HG02759 (cell line): ENCODE data around the gene GABRG3.

Experiments
- ATAC-seq: cut with Tn5 transposase; IDR thresholded peaks from one replicate; pipeline ENCODE4 v1.9.1; 2021; ENCODE audit warnings: mild to moderate bottlenecking, moderate library complexity; ENCODE audit not compliant: unreplicated experiment

Gene GABRG3

DNA sequence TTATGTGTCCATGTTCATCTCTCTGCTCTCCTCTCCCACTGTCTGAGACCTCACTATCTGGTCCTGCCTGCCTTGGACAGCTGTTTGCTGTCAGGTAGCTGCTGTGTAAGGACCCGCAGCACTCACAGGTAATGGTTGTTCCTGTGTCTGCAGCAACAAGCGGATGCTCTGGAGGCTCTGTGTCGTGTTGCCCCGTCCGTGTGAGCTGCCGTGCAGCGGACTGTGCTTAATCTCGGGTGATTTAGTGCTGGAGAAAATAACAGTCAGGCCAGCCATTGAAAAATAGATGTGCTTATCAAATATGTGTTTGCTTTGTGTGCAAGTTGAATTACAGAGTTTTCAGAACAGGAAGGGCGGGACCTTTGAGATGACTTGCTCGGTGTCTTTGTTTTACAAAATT, 121.4 kb downstream of the GABRG3 start:
- no peak for ATAC-seq

DNA sequence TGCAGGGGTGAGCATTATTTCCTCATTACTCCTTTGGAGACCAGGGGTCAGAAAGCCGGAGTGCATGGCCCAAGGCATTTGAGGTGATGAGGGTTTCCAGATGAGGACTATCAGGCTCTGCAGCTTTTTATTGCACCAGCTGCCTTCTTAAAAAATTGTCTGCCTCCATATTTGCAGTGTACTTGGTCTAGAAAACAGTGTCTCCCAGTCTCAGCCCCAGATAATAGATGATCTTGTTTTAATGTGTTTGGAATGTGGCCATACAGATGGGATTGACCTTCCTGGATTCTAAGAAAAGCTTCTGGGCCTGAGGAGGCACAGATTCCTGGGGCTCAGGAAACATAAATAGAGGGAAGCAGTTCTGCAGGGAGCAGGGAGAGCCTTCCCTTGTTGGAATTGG, 123.3 kb downstream of the GABRG3 start:
- no peak for ATAC-seq

DNA sequence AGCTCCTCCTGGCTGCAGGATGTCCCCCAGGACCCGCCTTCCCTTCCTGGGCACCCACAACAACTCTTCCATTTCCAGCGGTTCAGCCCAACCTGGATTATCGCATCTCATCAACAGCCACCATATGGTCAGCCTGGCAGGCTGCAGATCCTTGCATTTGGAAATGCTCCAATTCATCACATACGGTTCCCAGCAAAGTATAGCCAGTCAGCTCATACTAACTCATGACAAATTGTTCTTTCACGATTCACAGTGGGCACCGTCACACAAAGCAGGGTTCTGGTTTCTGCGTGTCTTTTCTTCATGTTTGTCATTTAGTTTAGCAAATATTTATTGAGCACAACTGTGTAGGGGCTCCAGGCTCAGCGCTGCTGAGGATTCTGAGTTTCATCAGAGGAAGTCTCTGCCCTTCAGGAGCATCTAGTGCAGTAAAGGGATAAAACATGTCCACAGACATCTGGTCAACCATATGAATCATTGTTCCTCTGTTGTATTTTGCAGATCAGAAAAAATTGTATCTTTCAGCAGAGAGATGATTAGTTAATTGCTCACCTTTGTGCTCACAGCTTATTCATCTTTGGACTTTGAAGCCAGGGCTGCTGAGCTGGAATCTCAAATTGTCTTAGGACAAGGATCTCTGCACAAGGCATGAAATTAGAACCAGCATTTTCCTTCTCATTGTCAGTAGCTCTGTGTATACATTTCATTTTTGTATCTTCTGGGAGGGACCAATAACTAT, 125.1 kb downstream of the GABRG3 start:
- ATAC-seq, result no peak

DNA sequence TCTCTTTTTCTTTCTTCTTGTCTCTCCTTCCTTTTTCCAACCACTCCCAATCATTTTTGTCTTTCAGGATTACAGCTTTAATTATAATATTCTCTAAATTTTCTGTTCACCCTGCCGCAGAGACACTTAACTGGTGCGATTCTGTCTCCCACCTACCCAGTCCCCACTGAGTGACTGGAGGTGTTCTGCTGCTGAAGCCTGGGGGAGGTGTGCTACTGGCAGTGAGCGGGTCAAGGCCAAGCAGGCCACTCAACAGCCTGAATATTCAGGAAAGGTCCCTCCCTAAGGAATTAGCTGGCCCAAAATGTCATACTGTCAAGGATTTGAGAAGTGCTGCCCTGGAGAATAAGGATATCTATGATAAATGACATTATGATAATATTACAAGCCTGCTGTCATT, 126.5 kb downstream of the GABRG3 start:
- no peak for ATAC-seq

DNA sequence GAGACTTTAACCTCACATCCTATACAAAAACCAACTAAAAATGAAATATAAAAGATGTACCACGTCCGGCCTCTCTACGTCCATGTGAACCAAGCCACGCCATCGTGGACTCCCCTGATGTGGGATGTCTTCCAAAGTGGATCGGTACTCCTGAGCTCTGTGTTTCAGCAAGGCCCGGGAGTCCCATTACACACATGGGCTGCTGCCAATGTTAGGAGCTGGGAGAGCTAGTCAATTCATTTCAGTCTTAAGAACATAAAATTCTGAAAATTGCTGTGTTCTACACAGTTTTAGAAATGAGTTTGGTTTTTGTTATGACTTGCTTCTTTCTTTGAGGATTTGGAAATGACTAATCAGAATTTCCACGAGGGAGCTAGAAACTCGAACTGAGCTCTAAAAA, 131.0 kb downstream of the GABRG3 start:
- no peak for ATAC-seq

DNA sequence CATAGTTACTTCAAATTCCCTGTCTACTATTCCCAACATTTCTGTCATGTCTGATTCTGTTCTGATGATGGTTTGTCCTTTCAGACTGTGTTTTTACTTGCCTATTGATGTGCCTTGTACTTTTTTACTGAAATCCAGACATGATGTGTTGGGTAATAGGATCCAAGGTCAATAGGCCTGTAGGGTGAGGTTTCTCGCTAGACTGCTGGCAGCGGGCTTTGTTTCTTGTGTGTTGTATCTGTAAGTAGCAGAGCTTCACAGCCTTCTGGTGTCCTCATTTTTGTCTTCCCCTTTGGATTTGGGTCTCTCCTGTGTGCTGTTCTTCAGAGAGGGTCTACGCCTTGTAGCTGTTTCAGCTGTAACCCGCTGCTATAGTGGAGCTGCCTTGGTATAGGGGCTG, 140.3 kb downstream of the GABRG3 start:
- ATAC-seq, result no peak

DNA sequence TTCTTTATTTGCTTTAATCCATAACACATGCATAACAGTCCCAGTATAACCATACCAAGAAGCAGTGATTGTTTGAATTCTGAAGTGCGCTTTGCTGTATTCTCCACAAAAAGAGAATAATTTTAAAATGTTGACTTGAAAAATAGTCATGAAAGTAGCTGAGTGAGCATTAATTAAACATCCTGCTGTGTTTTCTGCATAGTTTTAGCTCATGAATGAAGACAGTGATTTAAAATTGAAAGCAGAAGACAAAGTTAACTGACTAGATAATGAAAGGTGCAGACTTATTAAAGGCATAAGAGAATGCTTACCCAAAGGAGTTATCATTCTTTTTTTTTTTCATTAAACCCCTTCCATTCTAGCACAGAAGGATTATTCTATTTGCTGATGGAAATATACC, 143.5 kb downstream of the GABRG3 start:
- no peak for ATAC-seq

DNA sequence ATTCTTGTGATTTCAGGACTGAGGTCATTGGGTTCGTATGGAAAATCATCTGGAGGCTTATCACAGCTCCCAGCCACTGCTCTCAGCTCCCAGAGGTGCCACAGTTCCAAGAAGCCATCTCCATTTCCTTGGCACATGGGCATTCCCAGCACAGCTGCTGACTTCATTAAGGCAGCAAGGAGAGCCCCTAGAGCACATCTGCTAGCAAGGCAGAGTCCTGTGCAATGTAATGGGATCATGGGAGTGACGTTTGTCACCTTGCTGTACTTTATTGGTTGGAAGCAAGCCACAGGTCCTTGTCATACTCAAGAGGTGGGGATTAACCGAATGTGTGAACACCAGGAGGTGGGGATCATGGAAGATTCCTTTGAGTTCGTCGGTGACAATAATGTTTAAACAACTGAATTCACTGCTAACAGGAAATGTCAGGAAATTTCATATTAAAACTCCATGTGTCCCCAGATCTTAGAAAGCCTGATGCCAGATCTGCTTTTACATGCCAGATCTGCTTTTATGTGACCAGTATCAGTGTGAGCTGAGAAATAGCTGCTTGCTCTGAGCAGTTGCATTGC, 148.8 kb downstream of the GABRG3 start:
- no peak for ATAC-seq

DNA sequence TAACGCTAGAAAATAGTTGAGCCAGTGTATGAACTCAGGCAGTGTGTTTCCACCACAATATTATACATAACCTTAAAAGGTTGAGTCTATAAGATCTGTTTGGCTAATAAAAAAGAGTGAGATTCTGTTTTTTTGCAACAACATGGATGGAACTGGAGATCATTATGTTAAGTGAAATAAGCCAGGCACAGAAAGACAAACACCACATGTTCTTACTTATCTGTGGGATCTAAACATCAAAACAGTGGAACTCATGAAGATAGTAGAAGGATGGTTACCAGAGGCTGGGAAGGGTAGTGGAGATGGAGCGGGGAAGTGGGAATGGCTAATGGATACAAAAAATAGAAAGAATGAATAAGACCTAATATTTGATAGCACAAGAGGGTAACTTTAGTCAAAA, 150.7 kb downstream of the GABRG3 start:
- ATAC-seq, result no peak

DNA sequence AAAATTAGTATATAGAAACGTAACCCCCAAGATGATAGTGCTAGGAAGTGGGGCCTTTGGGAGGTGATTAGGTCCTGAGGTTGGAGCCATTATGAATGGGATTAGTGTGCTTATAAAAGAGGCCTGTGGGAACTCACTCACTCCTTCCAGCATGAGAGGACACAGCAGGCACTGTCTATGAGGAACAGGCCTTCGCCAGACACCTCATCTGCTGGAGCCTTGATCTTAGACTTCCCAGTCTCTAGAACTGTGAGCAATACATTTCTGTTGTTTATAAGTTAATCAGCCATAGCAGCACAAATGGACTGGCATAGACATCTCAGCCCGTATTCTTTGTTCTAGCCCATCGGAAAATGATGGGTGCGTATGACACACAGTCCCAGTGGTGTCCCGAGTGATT, 152.3 kb downstream of the GABRG3 start:
- ATAC-seq, result no peak

DNA sequence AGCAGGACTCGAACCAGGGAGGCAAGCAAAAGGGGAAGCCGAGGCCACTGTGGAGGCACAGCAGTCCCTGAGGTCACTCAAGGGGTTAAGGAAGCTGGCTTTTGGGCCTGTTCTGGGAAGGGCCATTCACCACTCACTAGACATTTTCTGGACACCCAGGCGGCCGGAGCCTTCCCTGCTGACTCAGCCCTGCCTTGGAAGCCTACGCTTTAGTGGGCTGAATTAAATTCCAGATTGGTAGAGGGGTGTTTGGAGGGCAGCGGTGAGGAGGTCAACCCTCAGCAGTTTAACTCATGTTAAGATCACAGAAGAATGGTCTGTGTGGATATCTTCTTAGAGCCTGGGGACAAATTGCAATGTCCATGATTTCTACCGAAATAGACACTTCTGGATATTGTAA, 152.8 kb downstream of the GABRG3 start:
- ATAC-seq, result no peak

DNA sequence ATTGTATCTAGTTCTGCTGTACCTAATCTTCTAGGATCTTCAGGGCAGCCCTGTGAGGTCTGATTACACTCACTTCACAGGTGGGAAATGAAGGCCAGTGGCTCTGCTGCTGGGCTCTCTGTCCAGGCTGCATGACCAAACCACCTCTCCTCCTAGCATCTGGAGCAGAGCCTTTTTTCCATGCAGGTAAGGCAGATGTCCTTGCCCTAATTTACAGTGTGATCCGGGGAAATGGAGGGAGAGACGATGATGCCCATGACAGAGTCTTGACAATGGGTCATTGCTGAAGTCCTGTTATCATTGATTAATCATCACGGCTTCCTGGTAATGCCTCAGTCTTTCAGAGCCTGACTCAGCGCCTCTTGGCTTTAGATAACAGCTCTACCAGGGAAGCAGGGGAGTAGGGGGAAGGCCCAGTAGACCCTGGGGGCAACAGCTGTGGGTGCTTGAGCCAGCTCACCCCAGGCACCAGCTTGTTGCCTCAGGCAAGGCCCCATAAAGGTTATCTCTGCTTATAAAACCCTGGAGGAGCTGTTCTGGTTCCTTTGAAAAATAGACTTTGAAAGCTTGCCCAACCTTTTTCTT, 153.4 kb downstream of the GABRG3 start:
- ATAC-seq, result no peak

DNA sequence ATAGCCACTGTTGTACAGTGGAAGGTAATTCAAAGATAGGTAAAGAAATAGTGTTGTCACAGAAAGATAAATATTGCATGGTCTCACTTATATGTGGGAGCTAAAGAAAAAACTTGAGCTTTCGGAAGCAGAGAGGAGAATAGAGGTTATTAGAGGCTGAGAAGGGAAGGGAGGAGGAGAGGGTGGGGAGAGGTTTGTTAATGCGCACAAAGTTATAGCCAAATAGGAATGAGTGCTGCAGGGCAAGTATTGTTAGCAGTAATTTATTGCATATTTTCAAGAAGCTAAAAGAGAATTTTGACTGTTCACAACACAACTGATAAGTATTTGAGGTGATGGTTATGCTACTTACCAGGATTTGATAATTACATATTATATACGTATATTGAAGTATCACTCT, 154.2 kb downstream of the GABRG3 start:
- ATAC-seq, result no peak

DNA sequence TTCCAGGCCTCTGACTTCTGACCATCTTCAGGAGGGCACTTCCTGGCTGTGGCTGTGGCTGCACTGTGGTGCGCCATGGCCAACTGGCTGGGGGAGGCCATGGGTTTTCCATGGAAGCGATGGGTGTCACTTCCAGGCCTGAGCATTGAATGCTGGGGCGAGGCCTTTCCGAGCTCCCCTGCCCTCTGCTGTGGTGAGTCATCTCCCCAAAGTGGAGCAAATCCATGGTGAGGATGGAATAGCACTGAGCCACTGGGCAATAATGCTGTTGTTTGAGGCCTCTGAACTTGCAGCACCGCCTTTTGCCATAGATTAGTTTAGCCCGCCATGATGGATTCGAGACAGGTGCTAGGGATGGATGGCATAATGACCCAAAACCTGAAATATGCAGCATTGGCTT, 155.5 kb downstream of the GABRG3 start:
- ATAC-seq, result no peak

DNA sequence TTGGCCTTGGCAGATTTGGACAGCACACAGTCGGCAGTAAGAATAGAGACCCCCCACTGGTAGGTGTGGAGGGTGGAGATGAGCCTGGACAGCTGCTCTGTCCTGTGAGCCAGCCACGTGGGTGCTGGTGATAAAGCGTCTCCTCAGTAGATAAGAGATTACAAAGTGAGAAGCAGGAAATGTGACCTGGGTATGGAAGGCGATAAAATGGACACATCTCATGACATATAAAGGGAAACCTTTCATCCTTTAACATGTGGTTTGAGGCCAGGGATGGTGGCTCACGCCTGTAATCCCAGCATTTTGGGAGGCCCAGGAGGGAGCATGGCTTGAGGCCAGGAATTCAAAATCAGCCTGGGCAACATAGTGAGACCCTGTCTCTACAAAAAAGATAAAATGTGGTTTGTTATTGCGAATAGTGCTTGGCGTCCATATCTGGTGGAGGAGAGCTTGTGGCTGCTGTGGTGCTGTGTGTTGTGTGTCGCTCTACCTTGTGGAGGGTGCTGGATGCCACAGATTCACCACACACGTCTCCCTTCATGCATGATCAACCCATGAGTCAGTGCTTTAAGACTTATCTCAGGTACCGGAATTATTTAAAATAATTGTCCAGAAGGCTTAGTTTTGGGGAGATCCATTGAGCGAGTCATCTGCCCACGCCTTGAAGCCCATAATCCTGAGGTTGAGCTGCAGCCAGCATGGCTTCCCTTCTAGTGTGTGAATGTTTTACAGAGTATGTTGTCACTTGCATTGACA, 157.0 kb downstream of the GABRG3 start:
- ATAC-seq, result no peak

DNA sequence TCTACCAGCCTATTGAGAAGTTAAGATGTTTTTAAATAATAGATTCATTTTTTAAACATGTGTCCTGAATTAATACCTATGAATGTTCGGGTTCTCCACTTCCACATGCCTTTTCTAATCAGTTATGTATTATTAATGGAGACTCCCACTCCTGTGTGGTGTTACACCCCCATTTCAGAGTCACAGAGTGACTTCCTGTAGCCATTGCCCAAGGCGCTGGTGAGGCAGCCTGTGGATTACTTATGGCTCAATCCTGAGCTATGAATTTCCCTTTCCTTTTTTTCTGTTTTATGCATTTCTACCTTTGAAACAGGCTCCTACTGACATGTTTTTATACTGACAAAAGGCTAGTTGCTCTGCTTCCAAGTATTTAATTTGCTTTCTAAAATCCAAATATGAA, 162.3 kb downstream of the GABRG3 start:
- no peak for ATAC-seq

DNA sequence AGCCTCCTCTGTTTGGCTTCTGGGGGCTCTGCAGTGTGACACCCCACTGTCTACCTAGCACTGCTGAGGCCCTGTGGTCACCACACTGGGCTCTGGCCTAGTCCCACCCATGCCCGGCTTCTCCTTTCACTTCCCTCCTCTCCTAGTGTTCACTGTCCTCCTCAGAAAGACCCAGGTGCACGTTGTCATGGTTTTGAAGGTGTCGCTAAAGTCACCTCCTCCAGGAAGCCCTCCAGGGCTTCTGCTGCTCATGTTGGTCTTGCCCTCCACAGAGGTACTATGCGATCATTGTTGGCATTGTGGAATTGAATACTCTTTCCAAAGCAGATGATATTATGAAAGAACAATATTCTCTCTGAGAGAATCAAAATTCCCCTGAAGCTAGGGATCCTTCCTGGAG, 163.5 kb downstream of the GABRG3 start:
- no peak for ATAC-seq

DNA sequence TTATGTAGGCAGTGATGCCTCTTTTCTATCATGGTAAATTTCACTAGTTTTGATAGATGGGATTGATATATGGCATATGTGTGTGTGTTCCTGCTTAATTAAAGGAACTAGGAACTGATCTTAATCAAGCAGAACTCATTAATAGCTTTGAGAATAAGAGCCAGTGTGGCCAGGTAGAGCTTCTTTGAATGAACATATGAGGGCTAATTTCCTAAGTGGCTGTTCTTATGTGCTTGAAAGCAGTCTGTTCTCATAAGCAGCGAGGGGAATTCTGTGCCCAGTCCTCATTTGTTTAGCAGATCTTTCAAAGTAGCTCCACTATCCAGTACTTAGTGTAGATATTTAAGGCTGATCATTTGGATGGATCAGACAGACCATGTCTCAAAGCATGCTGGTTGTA, 164.2 kb downstream of the GABRG3 start:
- no peak for ATAC-seq

DNA sequence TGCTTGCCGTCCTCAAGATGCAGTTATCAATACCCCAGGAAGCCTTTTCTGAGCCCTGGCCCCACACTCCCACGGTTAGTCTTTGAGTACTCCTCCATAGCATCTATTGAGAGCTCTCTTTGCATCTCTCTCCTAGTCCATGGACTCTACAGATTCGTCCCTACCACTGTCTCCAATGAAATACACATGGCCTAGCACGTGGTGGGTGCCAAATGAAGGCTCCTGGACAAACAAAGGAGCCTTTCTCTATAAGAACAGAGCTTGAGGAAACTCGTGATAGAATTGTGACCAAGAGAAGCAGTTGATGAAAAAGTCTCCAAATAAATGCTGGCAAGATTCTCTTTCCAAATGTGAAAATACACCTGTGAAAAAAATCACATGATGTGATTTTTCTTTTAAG, 166.1 kb downstream of the GABRG3 start:
- no peak for ATAC-seq

DNA sequence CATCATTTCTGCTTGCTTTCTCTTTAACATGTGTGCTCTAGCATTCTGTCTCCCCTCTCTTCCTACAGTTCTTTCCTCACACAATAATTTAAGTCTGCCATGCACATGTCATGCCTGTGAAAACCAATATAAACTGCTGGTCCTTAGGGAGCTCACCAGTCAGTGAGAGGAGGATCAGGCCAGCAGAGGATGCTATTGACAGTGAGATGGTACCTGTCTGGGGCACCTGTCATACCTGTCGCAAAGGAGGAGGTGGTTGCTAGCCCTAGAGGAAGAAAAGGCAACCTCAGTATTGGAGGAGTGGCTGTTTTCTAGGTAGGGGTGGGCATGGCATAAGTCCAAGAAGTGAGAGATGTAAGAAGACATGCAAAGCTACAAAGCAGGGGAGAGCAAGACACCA, 194.6 kb downstream of the GABRG3 start:
- no peak for ATAC-seq

DNA sequence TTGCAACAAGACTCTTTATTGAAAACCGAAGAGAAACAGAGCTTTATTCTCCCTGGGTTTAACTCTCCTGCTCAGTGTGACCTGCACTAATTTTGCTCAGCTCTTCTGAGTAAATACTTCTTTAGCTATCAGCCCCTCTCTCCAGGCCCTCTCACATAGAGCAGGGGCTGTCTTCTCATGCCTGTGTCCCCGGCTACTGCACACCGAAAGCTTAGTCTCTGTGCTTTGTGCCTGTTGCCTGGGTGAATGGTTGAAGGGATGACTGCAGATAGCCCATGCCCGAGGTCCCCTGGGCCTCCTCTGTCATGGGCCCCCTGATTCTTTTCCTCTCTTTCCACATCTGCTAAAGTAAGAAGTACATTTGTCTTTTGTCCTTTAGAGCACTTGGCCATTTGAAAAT, 195.9 kb downstream of the GABRG3 start:
- no peak for ATAC-seq

DNA sequence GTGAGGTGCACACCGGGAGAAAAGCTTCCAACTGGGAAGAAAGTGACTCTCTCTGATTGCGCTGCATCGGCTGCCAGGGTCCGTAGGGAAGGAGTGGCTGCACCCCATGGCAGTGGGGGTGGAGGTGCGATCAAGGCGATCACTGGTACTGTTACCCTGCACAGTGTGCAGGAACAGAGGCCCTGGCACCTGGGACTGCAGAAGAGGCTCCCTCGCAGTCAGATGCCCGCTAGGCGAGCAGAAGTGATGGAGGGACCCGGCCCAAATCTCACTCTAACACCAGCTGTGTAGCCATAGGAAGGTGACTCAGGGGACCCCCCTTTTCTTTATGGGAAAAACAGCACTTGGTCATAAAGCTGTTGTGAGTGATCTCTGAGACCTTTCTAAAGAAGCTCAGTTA, 196.8 kb downstream of the GABRG3 start:
- no peak for ATAC-seq
